ENCODE measurements around the gene ZNF783.

GRCh38 chr7:149300620-149301285 is 38.8 kb downstream of the ZNF783 start:
- TF ChIP-seq, protein P1, sequence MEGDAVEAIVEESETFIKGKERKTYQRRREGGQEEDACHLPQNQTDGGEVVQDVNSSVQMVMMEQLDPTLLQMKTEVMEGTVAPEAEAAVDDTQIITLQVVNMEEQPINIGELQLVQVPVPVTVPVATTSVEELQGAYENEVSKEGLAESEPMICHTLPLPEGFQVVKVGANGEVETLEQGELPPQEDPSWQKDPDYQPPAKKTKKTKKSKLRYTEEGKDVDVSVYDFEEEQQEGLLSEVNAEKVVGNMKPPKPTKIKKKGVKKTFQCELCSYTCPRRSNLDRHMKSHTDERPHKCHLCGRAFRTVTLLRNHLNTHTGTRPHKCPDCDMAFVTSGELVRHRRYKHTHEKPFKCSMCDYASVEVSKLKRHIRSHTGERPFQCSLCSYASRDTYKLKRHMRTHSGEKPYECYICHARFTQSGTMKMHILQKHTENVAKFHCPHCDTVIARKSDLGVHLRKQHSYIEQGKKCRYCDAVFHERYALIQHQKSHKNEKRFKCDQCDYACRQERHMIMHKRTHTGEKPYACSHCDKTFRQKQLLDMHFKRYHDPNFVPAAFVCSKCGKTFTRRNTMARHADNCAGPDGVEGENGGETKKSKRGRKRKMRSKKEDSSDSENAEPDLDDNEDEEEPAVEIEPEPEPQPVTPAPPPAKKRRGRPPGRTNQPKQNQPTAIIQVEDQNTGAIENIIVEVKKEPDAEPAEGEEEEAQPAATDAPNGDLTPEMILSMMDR (IDR thresholded peaks at IDR 0.05; ENCODE audit: low read depth, low read length) = no peak
- no peak for TF ChIP-seq EZH2phosphoT487 (IDR thresholded peaks at IDR 0.05; ENCODE audit: low read depth)

Data from OCI-LY3 (cell line).